ENCODE measurements around the gene TCN2. TPM values are rescaled to one million over a fixed set of nuclear protein-coding genes. Genes with fewer than 3 reads are reported as not detected.

TCN2 gene
- total and polyA plus RNA-seq, 12 donors = 8.9 to 46.8 (median 14.8) TPM

- H3K36me3 ChIP-seq = peaks cover 27 to 100% (median 85%) of the 10 kb centered on the region in 9 donors
- no peak for DNase-seq
- no peak overlapping the region for H3K4me3 ChIP-seq
- no peaks in the 10 kb centered on the region for H3K9me3 ChIP-seq
- no peak for TF ChIP-seq CTCF (IDR thresholded peaks at IDR 0.05)
- H3K4me1 ChIP-seq = peaks cover 0 to 5% (median under 1%) of the 10 kb centered on the region in 9 donors
- no peaks in the 10 kb centered on the region for H3K27me3 ChIP-seq
- H3K27ac ChIP-seq = no peak overlapping the region
- ATAC-seq = no peak
- intact Hi-C loops (cut with DNase I) = no loop called here
- WGBS, 2 donors = 88% methylated on average over 6 of the region's 6 CpGs
These were observed 26.1 kb upstream of the TCN2 start for GRCh38 chr22:30580896-30581295.

GRCh38 chr22:30582051-30582450, 24.9 kb upstream of the TCN2 start:
- ATAC-seq (no peak), DNase-seq (no peak)
- intact Hi-C loops (cut with DNase I) = no loop called here
- no peak for TF ChIP-seq CTCF (IDR thresholded peaks at IDR 0.05)
- Histone ChIP-seq H3K27me3 (no peaks in the 10 kb centered on the region), H3K27ac (no peak overlapping the region), H3K9me3 (no peaks in the 10 kb centered on the region), H3K4me3 (no peak overlapping the region), H3K36me3 (peaks cover 23 to 100% (median 85%) of the 10 kb centered on the region in 9 donors), H3K4me1 (no peaks in the 10 kb centered on the region)
- 85% methylated on average over 6 of the region's 6 CpGs for WGBS, 2 donors

- Histone ChIP-seq H3K36me3 (peaks cover 17 to 100% (median 87%) of the 10 kb centered on the region in 9 donors), H3K9me3 (no peaks in the 10 kb centered on the region), H3K27ac (peak overlapping the region in 1 of 10 donors; percentile 0), H3K4me3 (no peak overlapping the region), H3K4me1 (no peaks in the 10 kb centered on the region), H3K27me3 (no peaks in the 10 kb centered on the region)
- ATAC-seq (peak in 1 of 8 donors; percentile 16), DNase-seq (no peak)
- intact Hi-C loops (cut with DNase I) = no loop called here
- WGBS, 2 donors = 70 to 73% methylated on average over 13 of the region's 13 CpGs
- TF ChIP-seq CTCF (IDR thresholded peaks at IDR 0.05) = no peak
These were observed 24.0 kb upstream of the TCN2 start for GRCh38 chr22:30582788-30583545.

- Histone ChIP-seq H3K27ac (no peak overlapping the region), H3K36me3 (peaks cover 16 to 100% (median 81%) of the 10 kb centered on the region in 9 donors), H3K4me3 (no peak overlapping the region), H3K27me3 (no peaks in the 10 kb centered on the region), H3K4me1 (no peaks in the 10 kb centered on the region), H3K9me3 (no peaks in the 10 kb centered on the region)
- WGBS, 2 donors = 93% methylated on average over 15 of the region's 15 CpGs
- ATAC-seq (no peak), DNase-seq (no peak)
- no peak for TF ChIP-seq CTCF (IDR thresholded peaks at IDR 0.05)
- intact Hi-C loops (cut with DNase I) = no loop called here
These were observed 22.5 kb upstream of the TCN2 start for GRCh38 chr22:30584441-30584840.
